ENCODE measurements around the gene SOX9. TPM values are rescaled to one million over a fixed set of nuclear protein-coding genes. Genes with fewer than 3 reads are reported as not detected.

Gene SOX9
- polyA plus RNA-seq, 1 donor (not counting 4 experiments of a cell fraction or from before 2014, with no cell fraction given), result 15.8 TPM

GRCh38 chr17:72118335-72119076 is 2.3 kb upstream of the SOX9 start:
- Histone ChIP-seq H3K4me2 (ENCODE audit: control insufficient read depth, extremely low read depth, insufficient read depth, low read depth, low read length) (peak overlapping the region; percentile 64), H3K27ac (ENCODE audit: control insufficient read depth, insufficient read depth, low read length) (peak overlapping the region; percentile 33), H4K20me1 (ENCODE audit: control insufficient read depth, extremely low read depth, insufficient read depth, low read length) (peaks cover 21% of the 10 kb centered on the region), H3K9me1 (ENCODE audit: control insufficient read depth, extremely low read depth, insufficient read depth, low read length) (no peaks in the 10 kb centered on the region), H2AFZ (ENCODE audit: control insufficient read depth, low read length) (peak overlapping the region; percentile 81), H3K4me1 (ENCODE audit: control insufficient read depth, extremely low read depth, insufficient read depth, low read length) (peaks cover 32% of the 10 kb centered on the region), H3K9me3 (ENCODE audit: control insufficient read depth, low read depth, low read length) (no peaks in the 10 kb centered on the region), H3K9ac (ENCODE audit: control insufficient read depth, extremely low read depth, insufficient read depth, low read length) (peak overlapping the region; percentile 49), H3K4me3 (ENCODE audit: control insufficient read depth in 2 of 3, extremely low read depth in 1 of 3, insufficient read depth in 2 of 3, low read depth in 1 of 3, low read length in 3 of 3) (peak overlapping the region; percentile 9 to 76 (median 38)), H3K79me2 (ENCODE audit: control insufficient read depth, insufficient read depth, low read length) (peaks cover 25% of the 10 kb centered on the region), H3K27me3 (ENCODE audit: control insufficient read depth, extremely low read depth, insufficient read depth, low read length) (peaks cover 19% of the 10 kb centered on the region), H3K36me3 (ENCODE audit: control insufficient read depth in 2 of 2, extremely low read depth in 1 of 2, insufficient read depth in 2 of 2, low read length in 2 of 2) (peaks cover 4 to 9% of the 10 kb centered on the region in 2 experiments)
- DNase-seq (ENCODE audit: low read depth, low spot score) (no peak), FAIRE-seq (peak; percentile 86)
- TF ChIP-seq EZH2 (IDR thresholded peaks at IDR 0.05; ENCODE audit: low read length), result no peak
- TF ChIP-seq, protein P1, sequence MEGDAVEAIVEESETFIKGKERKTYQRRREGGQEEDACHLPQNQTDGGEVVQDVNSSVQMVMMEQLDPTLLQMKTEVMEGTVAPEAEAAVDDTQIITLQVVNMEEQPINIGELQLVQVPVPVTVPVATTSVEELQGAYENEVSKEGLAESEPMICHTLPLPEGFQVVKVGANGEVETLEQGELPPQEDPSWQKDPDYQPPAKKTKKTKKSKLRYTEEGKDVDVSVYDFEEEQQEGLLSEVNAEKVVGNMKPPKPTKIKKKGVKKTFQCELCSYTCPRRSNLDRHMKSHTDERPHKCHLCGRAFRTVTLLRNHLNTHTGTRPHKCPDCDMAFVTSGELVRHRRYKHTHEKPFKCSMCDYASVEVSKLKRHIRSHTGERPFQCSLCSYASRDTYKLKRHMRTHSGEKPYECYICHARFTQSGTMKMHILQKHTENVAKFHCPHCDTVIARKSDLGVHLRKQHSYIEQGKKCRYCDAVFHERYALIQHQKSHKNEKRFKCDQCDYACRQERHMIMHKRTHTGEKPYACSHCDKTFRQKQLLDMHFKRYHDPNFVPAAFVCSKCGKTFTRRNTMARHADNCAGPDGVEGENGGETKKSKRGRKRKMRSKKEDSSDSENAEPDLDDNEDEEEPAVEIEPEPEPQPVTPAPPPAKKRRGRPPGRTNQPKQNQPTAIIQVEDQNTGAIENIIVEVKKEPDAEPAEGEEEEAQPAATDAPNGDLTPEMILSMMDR (optimal IDR thresholded peaks at IDR 0.05 in 1 of 3, IDR thresholded peaks at IDR 0.05 in 1 of 3, conservative IDR thresholded peaks at IDR 0.05 in 1 of 3; ENCODE audit: extremely low read depth in 1 of 3, insufficient read depth in 2 of 3, low read length in 3 of 3), result peak; percentile 69 to 90 (median 78)
- dilution Hi-C loops (cut with MboI; ENCODE audit: extremely low pct_ligation_motif_present, low sequenced_read_pairs), result no loop called here

DNA sequence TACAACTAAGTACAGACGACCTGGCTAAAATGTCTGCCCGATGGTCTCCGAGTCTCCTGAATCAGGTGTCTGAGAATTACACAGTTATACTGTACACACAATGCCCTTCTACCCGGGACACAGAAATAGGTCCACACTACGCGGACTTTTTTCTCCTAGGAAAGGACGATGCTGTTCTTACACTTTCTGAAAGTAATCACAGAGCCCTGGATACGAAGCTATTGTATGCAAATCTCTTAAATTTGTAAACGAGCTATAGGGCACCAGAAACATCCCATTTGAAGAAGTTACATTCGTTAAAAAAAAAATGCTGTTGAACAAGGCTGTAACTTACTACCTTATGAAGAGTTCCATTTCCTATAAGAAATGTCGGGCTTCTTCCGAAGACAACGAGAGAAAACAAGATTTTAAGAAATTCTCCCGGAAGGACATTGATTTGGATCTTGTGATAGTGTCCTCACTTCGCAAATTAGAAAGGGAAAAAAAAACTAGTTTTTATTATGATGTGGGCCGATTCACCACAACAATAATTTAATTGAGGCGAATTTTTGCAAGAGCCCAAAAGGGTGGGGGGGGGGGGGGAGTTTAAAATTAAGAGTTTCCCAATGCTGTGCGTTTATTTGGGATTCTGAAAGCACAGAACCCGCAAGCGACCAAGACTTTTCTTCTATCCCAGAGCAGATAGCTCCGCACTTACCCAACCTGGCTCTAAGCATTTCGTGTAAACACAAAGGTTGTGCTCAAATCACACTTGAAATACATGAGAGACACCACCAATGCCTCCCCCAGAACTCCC is 1.5 kb upstream of the SOX9 start:
- Histone ChIP-seq H2AFZ (ENCODE audit: control insufficient read depth, low read length) (peak overlapping the region; percentile 83), H3K4me1 (ENCODE audit: control insufficient read depth, extremely low read depth, insufficient read depth, low read length) (peaks cover 36% of the 10 kb centered on the region), H3K4me2 (ENCODE audit: control insufficient read depth, extremely low read depth, insufficient read depth, low read depth, low read length) (peak overlapping the region; percentile 98), H4K20me1 (ENCODE audit: control insufficient read depth, extremely low read depth, insufficient read depth, low read length) (peaks cover 25% of the 10 kb centered on the region), H3K9me3 (ENCODE audit: control insufficient read depth, low read depth, low read length) (no peaks in the 10 kb centered on the region), H3K27ac (ENCODE audit: control insufficient read depth, insufficient read depth, low read length) (peak overlapping the region; percentile 83), H3K79me2 (ENCODE audit: control insufficient read depth, insufficient read depth, low read length) (peaks cover 30% of the 10 kb centered on the region), H3K4me3 (ENCODE audit: control insufficient read depth in 2 of 3, extremely low read depth in 1 of 3, insufficient read depth in 2 of 3, low read depth in 1 of 3, low read length in 3 of 3) (peak overlapping the region; percentile 77 to 91 (median 80)), H3K36me3 (ENCODE audit: control insufficient read depth in 2 of 2, extremely low read depth in 1 of 2, insufficient read depth in 2 of 2, low read length in 2 of 2) (peaks cover 4 to 14% of the 10 kb centered on the region in 2 experiments), H3K9me1 (ENCODE audit: control insufficient read depth, extremely low read depth, insufficient read depth, low read length) (peaks cover 4% of the 10 kb centered on the region), H3K27me3 (ENCODE audit: control insufficient read depth, extremely low read depth, insufficient read depth, low read length) (peaks cover 19% of the 10 kb centered on the region), H3K9ac (ENCODE audit: control insufficient read depth, extremely low read depth, insufficient read depth, low read length) (peak overlapping the region; percentile 84)
- no peak for FAIRE-seq
- no peak for TF ChIP-seq EZH2 (IDR thresholded peaks at IDR 0.05; ENCODE audit: low read length)
- TF ChIP-seq, protein P1 (optimal IDR thresholded peaks at IDR 0.05 in 1 of 3, IDR thresholded peaks at IDR 0.05 in 1 of 3, conservative IDR thresholded peaks at IDR 0.05 in 1 of 3; ENCODE audit: extremely low read depth in 1 of 3, insufficient read depth in 2 of 3, low read length in 3 of 3), result no peak
- DNase-seq (ENCODE audit: low read depth, low spot score), result no peak
- dilution Hi-C loops (cut with MboI; ENCODE audit: extremely low pct_ligation_motif_present, low sequenced_read_pairs), result no loop called here

All from keratinocyte (primary cell).